ENCODE data around the gene ADAP1.
A peak's percentile ranks its signal among the peaks of the same experiment; 100 is the strongest.

Gene ADAP1

GRCh38 chr7:922334-923107, 32.0 kb downstream of the ADAP1 start:
- peak in 1 of 2 donors; percentile 61 for DNase-seq (ENCODE audit: low read depth in 2 of 2)

- DNase-seq (ENCODE audit: low read depth in 2 of 2) = peak in 1 of 2 donors; percentile 21
Measured at GRCh38 chr7:921581-922333, 32.7 kb downstream of the ADAP1 start.

- no peak for DNase-seq (ENCODE audit: low read depth in 2 of 2)
Measured at GRCh38 chr7:921071-921461, 33.4 kb downstream of the ADAP1 start.

- peak in 1 of 2 donors; percentile 35 for DNase-seq (ENCODE audit: low read depth in 2 of 2)
Measured at GRCh38 chr7:920351-921070, 34.0 kb downstream of the ADAP1 start.

GRCh38 chr7:919924-920341, 34.5 kb downstream of the ADAP1 start:
- DNase-seq (ENCODE audit: low read depth in 2 of 2) = no peak

- no peak for DNase-seq (ENCODE audit: low read depth in 2 of 2)
Measured at GRCh38 chr7:919114-919442, 35.4 kb downstream of the ADAP1 start.

- no peak for DNase-seq (ENCODE audit: low read depth in 2 of 2)
Measured at GRCh38 chr7:918441-919113, 35.9 kb downstream of the ADAP1 start.

GRCh38 chr7:918118-918425, 36.4 kb downstream of the ADAP1 start:
- no peak for DNase-seq (ENCODE audit: low read depth in 2 of 2)

GRCh38 chr7:917255-918117, 37.0 kb downstream of the ADAP1 start:
- no peak for DNase-seq (ENCODE audit: low read depth in 2 of 2)

GRCh38 chr7:916291-916941, 38.1 kb downstream of the ADAP1 start:
- no peak for DNase-seq (ENCODE audit: low read depth in 2 of 2)

GRCh38 chr7:915291-916218, 38.9 kb downstream of the ADAP1 start:
- DNase-seq (ENCODE audit: low read depth in 2 of 2) = no peak

- DNase-seq (ENCODE audit: low read depth in 2 of 2) = no peak
Measured at GRCh38 chr7:914521-915194, 39.8 kb downstream of the ADAP1 start.

- no peak for DNase-seq (ENCODE audit: low read depth in 2 of 2)
Measured at GRCh38 chr7:913736-914520, 40.6 kb downstream of the ADAP1 start.

- DNase-seq (ENCODE audit: low read depth in 2 of 2) = no peak
Measured at GRCh38 chr7:911791-912480, 42.5 kb downstream of the ADAP1 start.

GRCh38 chr7:910931-911431, 43.5 kb downstream of the ADAP1 start:
- no peak for DNase-seq (ENCODE audit: low read depth in 2 of 2)

GRCh38 chr7:910441-910861, 44.0 kb downstream of the ADAP1 start:
- DNase-seq (ENCODE audit: low read depth in 2 of 2) = no peak

All from stimulated activated CD8-positive, alpha-beta memory T cell treated with anti-CD3 and anti-CD28 coated beads, Interleukin-15, amount 100 ng/mL, for 48 hours (primary cell).